Neural cell (in vitro differentiated cells): ENCODE measurements around the gene ZNF57.

Source experiments
- EZH2 ChIP-seq: fragments of 200-600, 300-800 bp; shearing (Covaris generic), sonication (generic); IDR thresholded peaks from 2 replicates; pipeline ENCODE4 v1.6.1; 2014; ENCODE audit warnings: antibody characterized with exemption, low read length, borderline replicate concordance, mild to moderate bottlenecking; ENCODE audit not compliant: insufficient read depth, poor library complexity, severe bottlenecking
- MXI1 ChIP-seq: fragments of 450-650 bp; conservative IDR thresholded peaks from 2 replicates; pipeline ENCODE4 v1.6.1; 2014; ENCODE audit warnings: antibody characterized with exemption, mild to moderate bottlenecking; ENCODE audit not compliant: poor library complexity, severe bottlenecking
- POLR2AphosphoS5 ChIP-seq: IDR thresholded peaks from 2 replicates; pipeline ENCODE4 v1.6.1; 2012
- RAD21 ChIP-seq: fragments of 450-650 bp; conservative IDR thresholded peaks from 2 replicates; pipeline ENCODE4 v1.6.1; 2014; ENCODE audit warnings: antibody characterized with exemption, mild to moderate bottlenecking, moderate library complexity
- REST ChIP-seq: IDR thresholded peaks from 2 replicates; pipeline ENCODE4 v1.6.1; 2012; ENCODE audit warnings: borderline replicate concordance
- TAF1 ChIP-seq: IDR thresholded peaks from 2 replicates; pipeline ENCODE4 v1.6.1; 2012; ENCODE audit warnings: low read depth
- TF ChIP-seq, protein P1 (sequence below): fragments of 450-650 bp; IDR thresholded peaks from 2 replicates; pipeline ENCODE4 v1.5.1; 2014; ENCODE audit warnings: antibody characterized with exemption, mild to moderate bottlenecking, moderate library complexity; ENCODE audit not compliant: poor library complexity, severe bottlenecking

DNA sequence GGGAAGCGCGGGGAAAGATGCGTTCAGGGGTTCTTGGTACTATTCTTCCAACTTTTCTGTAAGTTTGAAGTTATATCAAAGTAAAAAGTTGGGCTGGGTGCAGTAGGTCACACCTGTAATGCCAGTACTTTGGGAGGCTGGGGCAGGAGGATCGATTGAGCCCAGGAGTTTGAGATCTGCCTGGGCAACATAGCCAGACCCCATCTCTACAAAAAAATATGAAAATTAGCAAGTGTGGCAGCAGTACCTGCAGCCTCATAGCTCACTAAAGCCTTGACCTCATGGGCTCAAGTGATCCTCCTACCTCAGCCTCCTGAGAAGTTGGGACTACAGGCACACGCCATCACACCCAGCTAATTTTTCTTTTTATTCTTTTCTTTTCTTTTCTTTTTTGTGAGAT lies 56.4 kb downstream of the ZNF57 start:
- TF ChIP-seq, protein P1, sequence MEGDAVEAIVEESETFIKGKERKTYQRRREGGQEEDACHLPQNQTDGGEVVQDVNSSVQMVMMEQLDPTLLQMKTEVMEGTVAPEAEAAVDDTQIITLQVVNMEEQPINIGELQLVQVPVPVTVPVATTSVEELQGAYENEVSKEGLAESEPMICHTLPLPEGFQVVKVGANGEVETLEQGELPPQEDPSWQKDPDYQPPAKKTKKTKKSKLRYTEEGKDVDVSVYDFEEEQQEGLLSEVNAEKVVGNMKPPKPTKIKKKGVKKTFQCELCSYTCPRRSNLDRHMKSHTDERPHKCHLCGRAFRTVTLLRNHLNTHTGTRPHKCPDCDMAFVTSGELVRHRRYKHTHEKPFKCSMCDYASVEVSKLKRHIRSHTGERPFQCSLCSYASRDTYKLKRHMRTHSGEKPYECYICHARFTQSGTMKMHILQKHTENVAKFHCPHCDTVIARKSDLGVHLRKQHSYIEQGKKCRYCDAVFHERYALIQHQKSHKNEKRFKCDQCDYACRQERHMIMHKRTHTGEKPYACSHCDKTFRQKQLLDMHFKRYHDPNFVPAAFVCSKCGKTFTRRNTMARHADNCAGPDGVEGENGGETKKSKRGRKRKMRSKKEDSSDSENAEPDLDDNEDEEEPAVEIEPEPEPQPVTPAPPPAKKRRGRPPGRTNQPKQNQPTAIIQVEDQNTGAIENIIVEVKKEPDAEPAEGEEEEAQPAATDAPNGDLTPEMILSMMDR, result no peak
- no peak for TF ChIP-seq EZH2
- TF ChIP-seq REST, result no peak
- TF ChIP-seq POLR2AphosphoS5, result no peak
- TF ChIP-seq MXI1, result no peak
- no peak for TF ChIP-seq RAD21
- TF ChIP-seq TAF1, result no peak
